Measurements from ENCODE around the gene SCGB1A1. TPM values are rescaled to one million over a fixed set of nuclear protein-coding genes. Genes with fewer than 3 reads are reported as not detected.

SCGB1A1 gene
- polyA plus RNA-seq, 1 donor from 2014 or later: not detected

GRCh38 chr11:62428871-62429560, 10.2 kb downstream of the SCGB1A1 start:
- H3K36me3 ChIP-seq (ENCODE audit: insufficient read depth, low read length): no peaks in the 10 kb centered on the region
- no peaks in the 10 kb centered on the region for H3F3A ChIP-seq (ENCODE audit: insufficient read depth, low read length, poor library complexity, severe bottlenecking)
- H3K27me3 ChIP-seq (ENCODE audit: insufficient read depth, low read depth, low read length): no peaks in the 10 kb centered on the region
- H3K4me3 ChIP-seq (ENCODE audit: low read length): no peak overlapping the region
- no peak overlapping the region for H3K4me2 ChIP-seq (ENCODE audit: low read length)
- H3K79me2 ChIP-seq (replicated peaks; ENCODE audit: insufficient read depth, low read length): no peaks in the 10 kb centered on the region
- H2AFZ ChIP-seq (ENCODE audit: low read depth, low read length): no peak overlapping the region
- TF ChIP-seq REST (IDR thresholded peaks at IDR 0.05; ENCODE audit: borderline replicate concordance): no peak
- no peak for TF ChIP-seq RAD21 (conservative IDR thresholded peaks at IDR 0.05)
- no peak for TF ChIP-seq CTCF (IDR thresholded peaks at IDR 0.05; ENCODE audit: poor library complexity, severe bottlenecking)
- TF ChIP-seq TAF1 (IDR thresholded peaks at IDR 0.05; ENCODE audit: low read depth): no peak
- TF ChIP-seq EZH2 (IDR thresholded peaks at IDR 0.05; ENCODE audit: borderline replicate concordance, insufficient read depth, low read length, poor library complexity, severe bottlenecking): no peak
- TF ChIP-seq POLR2AphosphoS5 (IDR thresholded peaks at IDR 0.05): no peak
- no peaks in the 10 kb centered on the region for H4K20me1 ChIP-seq (ENCODE audit: insufficient read depth)
- H3K9me2 ChIP-seq (ENCODE audit: insufficient read depth, low read length): no peaks in the 10 kb centered on the region
- no peak overlapping the region for H3K27ac ChIP-seq (ENCODE audit: low read length)
- H3K9me3 ChIP-seq (ENCODE audit: low read length): no peaks in the 10 kb centered on the region
- H3K9ac ChIP-seq (ENCODE audit: low read length): no peak overlapping the region

GRCh38 chr11:62430425-62430824, 11.6 kb downstream of the SCGB1A1 start:
- Histone ChIP-seq H3F3A (ENCODE audit: insufficient read depth, low read length, poor library complexity, severe bottlenecking) (no peaks in the 10 kb centered on the region), H3K4me3 (ENCODE audit: low read length) (no peak overlapping the region), H3K9ac (ENCODE audit: low read length) (no peak overlapping the region), H3K9me2 (ENCODE audit: insufficient read depth, low read length) (no peaks in the 10 kb centered on the region), H3K4me2 (ENCODE audit: low read length) (no peak overlapping the region), H3K36me3 (ENCODE audit: insufficient read depth, low read length) (no peaks in the 10 kb centered on the region), H3K9me3 (ENCODE audit: low read length) (no peaks in the 10 kb centered on the region), H3K79me2 (replicated peaks; ENCODE audit: insufficient read depth, low read length) (no peaks in the 10 kb centered on the region), H3K27ac (ENCODE audit: low read length) (no peak overlapping the region), H4K20me1 (ENCODE audit: insufficient read depth) (no peaks in the 10 kb centered on the region), H2AFZ (ENCODE audit: low read depth, low read length) (no peak overlapping the region), H3K27me3 (ENCODE audit: insufficient read depth, low read depth, low read length) (no peaks in the 10 kb centered on the region)
- no peak for TF ChIP-seq SMC3 (conservative IDR thresholded peaks at IDR 0.05; ENCODE audit: poor library complexity)
- no peak for TF ChIP-seq TAF1 (IDR thresholded peaks at IDR 0.05; ENCODE audit: low read depth)
- TF ChIP-seq POLR2AphosphoS5 (IDR thresholded peaks at IDR 0.05): no peak
- TF ChIP-seq EP300 (conservative IDR thresholded peaks at IDR 0.05; ENCODE audit: poor library complexity, severe bottlenecking): no peak
- no peak for TF ChIP-seq EZH2 (IDR thresholded peaks at IDR 0.05; ENCODE audit: borderline replicate concordance, insufficient read depth, low read length, poor library complexity, severe bottlenecking)
- no peak for TF ChIP-seq RAD21 (conservative IDR thresholded peaks at IDR 0.05)
- TF ChIP-seq MXI1 (conservative IDR thresholded peaks at IDR 0.05; ENCODE audit: poor library complexity, severe bottlenecking): no peak
- TF ChIP-seq REST (IDR thresholded peaks at IDR 0.05; ENCODE audit: borderline replicate concordance): no peak
- no peak for TF ChIP-seq CTCF (IDR thresholded peaks at IDR 0.05; ENCODE audit: poor library complexity, severe bottlenecking)

Data from neural cell (in vitro differentiated cells).